ENCODE results near the gene NOTCH1.

The NOTCH1 gene

DNA sequence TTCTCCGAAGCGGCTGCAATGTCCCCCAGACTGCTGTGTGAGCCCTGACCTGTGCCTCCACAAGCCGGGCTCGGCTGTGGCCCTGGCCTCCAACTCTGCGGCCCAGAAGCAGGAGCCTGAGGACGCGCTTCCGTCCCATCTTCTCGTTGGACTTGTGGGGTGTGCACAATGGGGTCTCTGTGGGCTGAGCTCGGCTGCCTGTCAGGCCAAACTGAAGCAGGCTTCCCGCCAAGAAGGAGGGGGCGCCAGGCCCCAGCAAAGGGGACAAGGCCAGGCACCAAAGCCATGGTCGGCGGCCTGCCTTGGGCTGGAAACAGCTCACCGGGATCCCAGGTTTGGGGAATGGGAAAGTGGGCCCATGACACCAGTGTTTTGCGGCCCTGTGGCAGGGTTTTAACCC, 4.1 kb downstream of the NOTCH1 start:
- DNase-seq (ENCODE audit: low spot score) = no peak
- TF ChIP-seq, protein P1, sequence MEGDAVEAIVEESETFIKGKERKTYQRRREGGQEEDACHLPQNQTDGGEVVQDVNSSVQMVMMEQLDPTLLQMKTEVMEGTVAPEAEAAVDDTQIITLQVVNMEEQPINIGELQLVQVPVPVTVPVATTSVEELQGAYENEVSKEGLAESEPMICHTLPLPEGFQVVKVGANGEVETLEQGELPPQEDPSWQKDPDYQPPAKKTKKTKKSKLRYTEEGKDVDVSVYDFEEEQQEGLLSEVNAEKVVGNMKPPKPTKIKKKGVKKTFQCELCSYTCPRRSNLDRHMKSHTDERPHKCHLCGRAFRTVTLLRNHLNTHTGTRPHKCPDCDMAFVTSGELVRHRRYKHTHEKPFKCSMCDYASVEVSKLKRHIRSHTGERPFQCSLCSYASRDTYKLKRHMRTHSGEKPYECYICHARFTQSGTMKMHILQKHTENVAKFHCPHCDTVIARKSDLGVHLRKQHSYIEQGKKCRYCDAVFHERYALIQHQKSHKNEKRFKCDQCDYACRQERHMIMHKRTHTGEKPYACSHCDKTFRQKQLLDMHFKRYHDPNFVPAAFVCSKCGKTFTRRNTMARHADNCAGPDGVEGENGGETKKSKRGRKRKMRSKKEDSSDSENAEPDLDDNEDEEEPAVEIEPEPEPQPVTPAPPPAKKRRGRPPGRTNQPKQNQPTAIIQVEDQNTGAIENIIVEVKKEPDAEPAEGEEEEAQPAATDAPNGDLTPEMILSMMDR (IDR thresholded peaks at IDR 0.05; ENCODE audit: extremely low read depth, insufficient read depth, missing control alignments) = no peak
- in situ Hi-C loops (cut with MboI; ENCODE audit: low pct_unique_long_range_greater_than_20kb, low sequenced_read_pairs, unreplicated experiment) = no loop called here

DNA sequence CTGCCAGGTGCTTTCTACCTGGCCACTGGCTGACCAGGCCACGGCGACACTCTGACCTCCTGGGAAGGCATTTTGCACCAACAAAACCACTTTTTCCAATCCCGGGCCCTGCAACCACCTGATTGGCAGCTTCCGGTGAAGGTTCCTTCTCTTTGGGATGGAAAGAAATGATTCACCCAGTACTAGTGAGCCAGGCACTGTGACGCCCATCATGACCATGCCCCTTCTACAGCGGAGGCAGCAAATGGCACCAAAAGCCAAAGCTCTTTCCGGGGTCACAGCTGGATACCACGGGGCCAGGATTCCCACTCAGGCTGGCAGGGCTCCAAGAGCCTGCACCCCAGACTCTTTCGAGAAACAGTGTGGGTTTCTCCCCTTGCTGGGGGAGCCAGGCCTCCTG, 4.7 kb downstream of the NOTCH1 start:
- in situ Hi-C loops (cut with MboI; ENCODE audit: low pct_unique_long_range_greater_than_20kb, low sequenced_read_pairs, unreplicated experiment) = no loop called here
- no peak for DNase-seq (ENCODE audit: low spot score)
- TF ChIP-seq, protein P1 (IDR thresholded peaks at IDR 0.05; ENCODE audit: extremely low read depth, insufficient read depth, missing control alignments) = no peak

DNA sequence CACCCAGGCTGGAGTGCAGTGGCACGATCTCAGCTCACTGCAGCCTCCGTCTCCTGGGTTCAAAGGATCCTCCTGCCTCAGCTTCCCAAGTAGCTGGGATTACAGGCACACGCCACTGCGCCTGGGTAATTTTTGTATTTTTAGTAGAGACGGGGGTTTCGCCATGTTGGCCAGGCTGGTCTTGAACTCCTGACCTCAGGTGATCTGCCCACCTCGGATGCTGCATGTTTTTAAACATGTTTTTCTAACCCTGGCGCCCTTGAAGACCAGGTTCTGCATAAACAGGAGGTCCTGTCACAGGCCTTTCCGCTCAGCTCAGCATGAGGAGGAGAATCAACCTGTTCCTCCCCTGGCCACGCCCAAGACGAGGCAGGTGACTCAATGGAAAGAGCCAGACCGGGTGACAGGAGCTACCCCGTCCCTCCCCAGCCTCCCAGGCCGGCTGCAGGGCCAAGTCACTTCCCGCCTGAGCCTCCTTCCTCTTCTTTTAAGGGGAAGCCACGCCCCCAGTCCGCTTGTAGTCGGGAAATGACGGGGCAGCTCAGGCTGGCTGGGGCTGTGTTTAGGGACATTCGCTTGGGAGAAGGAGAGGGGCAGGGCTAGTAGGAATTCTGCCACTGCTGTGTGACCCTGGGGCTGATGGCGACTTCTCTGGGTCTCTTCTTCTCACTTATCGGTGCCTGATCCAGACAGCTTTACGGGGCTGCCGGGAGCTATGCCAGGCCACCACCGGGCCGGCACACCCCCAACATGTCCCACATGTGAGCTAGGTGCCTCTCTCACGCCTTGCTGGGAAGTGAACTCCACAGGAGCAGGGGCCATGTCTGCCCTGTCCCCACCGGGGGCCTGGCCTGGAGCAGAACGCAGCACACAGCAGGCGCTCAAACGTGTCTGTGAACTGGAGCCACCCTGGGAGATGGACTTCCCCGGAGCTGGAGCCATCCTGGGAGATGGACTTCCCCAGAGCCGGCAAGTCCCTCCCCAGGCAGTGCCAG, 6.1 kb downstream of the NOTCH1 start:
- in situ Hi-C loops (cut with MboI; ENCODE audit: low pct_unique_long_range_greater_than_20kb, low sequenced_read_pairs, unreplicated experiment) = no loop called here
- DNase-seq (ENCODE audit: low spot score) = peak; percentile 87
- TF ChIP-seq, protein P1 (IDR thresholded peaks at IDR 0.05; ENCODE audit: extremely low read depth, insufficient read depth, missing control alignments) = no peak

DNA sequence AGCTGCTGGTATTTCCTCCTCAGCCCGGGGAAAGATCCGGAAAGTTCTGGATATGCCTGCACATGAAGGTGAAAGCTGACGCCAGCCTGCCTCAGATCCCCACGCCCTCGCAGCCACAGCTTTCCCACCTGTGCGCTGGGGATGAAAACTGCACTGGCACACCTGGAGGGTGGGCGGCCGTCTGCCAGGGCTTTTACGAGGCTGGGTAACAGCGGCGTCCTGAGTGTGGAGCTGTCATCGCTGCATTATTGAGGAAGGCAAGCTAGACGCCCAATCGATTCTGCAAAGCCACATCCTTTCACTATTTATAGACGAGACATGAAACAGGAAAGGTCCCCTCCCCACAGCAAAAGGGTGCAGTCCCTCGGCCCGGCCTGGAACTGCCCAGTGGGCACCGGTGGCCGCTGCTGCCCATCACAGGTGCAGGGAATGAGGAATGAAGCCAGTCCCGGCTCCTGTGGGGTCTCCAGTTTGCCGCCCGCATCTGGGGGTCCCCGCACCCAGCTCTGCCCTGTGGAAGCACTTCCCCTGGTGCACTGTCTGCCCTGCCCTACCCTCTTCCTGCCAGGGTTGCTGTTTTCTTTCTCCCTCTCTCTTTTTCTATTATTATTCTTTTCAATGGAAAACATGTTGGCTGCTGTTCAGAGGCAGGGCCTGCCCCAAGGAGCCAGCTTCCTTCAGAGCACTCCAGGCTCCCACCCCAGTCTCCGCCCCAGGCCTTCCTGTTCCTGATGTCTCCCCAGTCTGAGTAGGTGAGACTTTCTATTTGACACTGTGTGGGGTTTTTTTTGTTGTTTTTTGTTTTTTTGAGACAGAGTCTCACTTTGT, 7.0 kb downstream of the NOTCH1 start:
- DNase-seq (ENCODE audit: low spot score) = peak; percentile 84
- TF ChIP-seq, protein P1 (IDR thresholded peaks at IDR 0.05; ENCODE audit: extremely low read depth, insufficient read depth, missing control alignments) = peak; percentile 3
- in situ Hi-C loops (cut with MboI; ENCODE audit: low pct_unique_long_range_greater_than_20kb, low sequenced_read_pairs, unreplicated experiment) = no loop called here

DNA sequence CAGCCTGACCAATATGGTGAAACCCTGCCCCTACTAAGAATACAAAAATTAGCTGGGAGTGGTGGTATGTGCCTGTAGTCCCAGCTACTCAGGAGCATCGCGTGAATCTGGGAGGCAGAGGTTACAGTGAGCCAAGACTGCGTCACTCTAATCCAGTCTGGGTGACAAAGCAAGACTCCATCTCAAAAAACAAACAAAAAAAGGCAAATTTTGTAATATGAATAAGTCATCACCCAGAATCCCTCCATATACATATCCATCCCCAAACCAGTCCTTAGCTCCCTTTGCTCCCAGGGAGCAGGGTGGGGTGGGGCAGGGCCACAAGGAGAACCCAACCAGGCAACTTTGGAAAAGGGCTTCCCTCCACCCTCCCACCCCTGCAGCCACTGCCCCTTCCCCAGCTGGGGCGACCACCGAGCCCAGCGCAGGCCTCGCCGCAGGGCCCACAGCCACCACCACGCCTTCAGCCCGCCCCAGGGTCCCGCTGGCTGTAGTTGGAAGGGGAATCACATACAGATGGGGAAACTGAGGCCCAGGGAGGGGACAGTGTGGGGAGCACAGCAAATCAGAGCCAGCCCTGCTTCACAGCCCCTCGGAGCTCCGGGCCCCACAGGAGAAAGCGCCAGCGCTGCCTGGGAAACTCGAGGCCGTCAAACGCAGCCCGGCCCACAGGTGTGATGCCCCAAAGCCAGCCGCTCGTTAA, 7.8 kb downstream of the NOTCH1 start:
- TF ChIP-seq, protein P1 (IDR thresholded peaks at IDR 0.05; ENCODE audit: extremely low read depth, insufficient read depth, missing control alignments) = no peak
- in situ Hi-C loops (cut with MboI; ENCODE audit: low pct_unique_long_range_greater_than_20kb, low sequenced_read_pairs, unreplicated experiment) = no loop called here
- DNase-seq (ENCODE audit: low spot score) = no peak

DNA sequence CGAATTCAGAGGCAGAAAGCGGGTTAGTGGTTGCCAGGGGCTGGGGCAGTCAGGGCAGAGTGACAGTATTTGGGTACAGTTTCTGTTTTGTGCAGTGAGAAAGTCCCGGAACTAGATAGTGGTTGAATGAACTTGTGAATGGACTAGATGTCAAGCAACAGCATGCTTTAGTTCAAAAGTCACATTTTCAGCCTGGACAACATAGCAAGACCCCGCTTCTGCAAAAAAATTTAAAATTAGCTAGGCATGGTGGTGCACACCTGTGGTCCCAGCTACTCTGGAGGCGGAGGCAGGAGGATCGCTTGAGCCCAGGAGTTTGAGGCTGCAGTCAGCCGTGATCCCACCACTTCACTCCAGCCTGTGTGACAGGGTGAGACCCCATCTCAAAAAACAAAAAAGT, 8.4 kb downstream of the NOTCH1 start:
- in situ Hi-C loops (cut with MboI; ENCODE audit: low pct_unique_long_range_greater_than_20kb, low sequenced_read_pairs, unreplicated experiment) = no loop called here
- TF ChIP-seq, protein P1 (IDR thresholded peaks at IDR 0.05; ENCODE audit: extremely low read depth, insufficient read depth, missing control alignments) = no peak
- DNase-seq (ENCODE audit: low spot score) = no peak

Data from GM13977 (cell line).